Measurements from ENCODE around the gene TMEM62.

DNA sequence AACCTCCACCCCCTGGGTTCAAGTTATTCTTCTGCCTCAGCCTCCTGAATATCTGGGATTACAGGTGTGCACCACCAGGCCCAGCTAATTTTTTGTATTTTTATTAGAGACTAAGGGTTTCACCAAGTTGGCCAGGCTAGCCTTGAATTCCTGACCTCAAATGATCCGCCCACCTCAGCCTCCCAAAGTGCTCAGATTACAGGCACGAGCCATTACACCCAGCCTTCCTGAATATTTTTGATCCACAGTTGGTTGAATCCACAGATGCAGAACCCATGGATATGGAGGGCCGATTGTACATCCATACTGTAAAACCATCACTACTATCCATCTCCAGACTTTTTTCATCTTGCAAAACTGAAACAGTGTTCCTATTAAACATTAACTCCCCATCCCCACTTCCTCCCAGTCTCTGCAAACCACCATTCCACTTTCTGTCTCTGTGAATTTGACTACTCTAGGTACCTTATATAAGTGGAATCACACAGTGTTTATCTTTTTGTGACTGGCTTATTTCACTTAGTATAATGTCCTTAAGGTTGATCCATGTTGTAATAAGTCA lies 8.2 kb upstream of the TMEM62 start:
- TF ChIP-seq, protein P1, sequence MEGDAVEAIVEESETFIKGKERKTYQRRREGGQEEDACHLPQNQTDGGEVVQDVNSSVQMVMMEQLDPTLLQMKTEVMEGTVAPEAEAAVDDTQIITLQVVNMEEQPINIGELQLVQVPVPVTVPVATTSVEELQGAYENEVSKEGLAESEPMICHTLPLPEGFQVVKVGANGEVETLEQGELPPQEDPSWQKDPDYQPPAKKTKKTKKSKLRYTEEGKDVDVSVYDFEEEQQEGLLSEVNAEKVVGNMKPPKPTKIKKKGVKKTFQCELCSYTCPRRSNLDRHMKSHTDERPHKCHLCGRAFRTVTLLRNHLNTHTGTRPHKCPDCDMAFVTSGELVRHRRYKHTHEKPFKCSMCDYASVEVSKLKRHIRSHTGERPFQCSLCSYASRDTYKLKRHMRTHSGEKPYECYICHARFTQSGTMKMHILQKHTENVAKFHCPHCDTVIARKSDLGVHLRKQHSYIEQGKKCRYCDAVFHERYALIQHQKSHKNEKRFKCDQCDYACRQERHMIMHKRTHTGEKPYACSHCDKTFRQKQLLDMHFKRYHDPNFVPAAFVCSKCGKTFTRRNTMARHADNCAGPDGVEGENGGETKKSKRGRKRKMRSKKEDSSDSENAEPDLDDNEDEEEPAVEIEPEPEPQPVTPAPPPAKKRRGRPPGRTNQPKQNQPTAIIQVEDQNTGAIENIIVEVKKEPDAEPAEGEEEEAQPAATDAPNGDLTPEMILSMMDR (IDR thresholded peaks at IDR 0.05), result no peak
- TF ChIP-seq POLR2A (IDR thresholded peaks at IDR 0.05), result no peak

Measured in right lobe of liver (tissue), 4 donors.